ENCODE measurements around the gene RNF151.

GRCh38 chr16:1960665-1961630 is 5.7 kb upstream of the RNF151 start:
- no peak for TF ChIP-seq CTCF (conservative IDR thresholded peaks at IDR 0.05; ENCODE audit: low read length)
- no peak for TF ChIP-seq EZH2phosphoT487 (IDR thresholded peaks at IDR 0.05; ENCODE audit: borderline replicate concordance)
